ENCODE data around the gene IFNAR1.
"Not testable (repeated sequence)": the region's sequence is repeated elsewhere in the genome, so short reads cannot be mapped to it uniquely, and the experiment has no call there.

IFNAR1 gene

DNA sequence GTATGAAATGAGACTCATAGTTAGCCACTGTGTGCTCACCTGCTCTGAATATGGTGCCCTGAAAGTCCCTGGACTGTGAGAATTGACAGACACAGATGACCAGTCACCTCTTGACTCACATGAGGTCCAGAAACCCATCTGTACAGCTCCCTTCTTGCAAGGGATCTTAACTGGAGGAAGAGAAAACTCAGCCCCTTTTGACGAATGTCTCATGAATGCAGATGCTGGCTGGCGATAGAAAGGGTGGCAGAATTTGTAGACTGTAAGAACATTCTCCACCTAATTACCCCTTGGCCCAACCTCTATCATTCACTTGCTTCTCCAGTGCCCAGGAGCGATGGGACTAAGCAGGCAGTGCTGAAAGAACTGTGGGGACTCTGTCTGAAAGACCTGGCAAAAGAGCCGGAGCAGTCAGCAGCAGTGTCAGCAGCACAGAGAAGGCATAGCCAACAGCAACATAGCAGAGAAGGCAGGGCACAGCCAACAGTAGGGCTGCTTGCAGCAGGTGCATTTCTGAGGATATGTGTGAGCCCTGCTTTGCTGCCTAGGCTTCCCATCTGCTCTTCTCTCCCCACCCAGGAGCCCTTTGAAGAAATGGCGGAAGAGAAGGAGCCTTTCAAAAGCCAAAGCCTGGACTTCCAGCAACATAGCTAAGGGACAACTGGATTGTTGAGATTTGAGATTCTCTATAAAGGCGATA lies 52.6 kb downstream of the IFNAR1 start:
- DNase-seq (ENCODE audit: low read depth) = no peak

DNA sequence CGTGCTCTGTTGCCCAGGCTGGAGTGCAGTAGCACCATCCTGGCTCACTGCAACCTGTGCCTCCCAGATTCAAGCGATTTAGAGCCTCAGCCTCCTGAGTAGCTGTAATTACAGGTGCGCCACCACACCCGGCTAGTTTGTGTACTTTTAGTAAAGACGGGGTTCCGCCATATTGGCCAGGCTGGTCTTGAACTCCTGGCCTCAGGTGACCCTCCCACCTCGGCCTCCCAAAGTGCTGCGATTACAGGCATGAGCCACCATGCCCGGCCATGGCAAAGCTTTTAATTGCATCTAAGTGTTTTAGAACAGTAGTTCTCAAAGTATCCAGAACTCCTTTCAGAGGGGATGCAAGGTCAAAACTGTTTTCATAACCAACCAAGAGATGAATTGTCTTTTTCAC lies 53.3 kb downstream of the IFNAR1 start:
- no peak for DNase-seq (ENCODE audit: low read depth)

DNA sequence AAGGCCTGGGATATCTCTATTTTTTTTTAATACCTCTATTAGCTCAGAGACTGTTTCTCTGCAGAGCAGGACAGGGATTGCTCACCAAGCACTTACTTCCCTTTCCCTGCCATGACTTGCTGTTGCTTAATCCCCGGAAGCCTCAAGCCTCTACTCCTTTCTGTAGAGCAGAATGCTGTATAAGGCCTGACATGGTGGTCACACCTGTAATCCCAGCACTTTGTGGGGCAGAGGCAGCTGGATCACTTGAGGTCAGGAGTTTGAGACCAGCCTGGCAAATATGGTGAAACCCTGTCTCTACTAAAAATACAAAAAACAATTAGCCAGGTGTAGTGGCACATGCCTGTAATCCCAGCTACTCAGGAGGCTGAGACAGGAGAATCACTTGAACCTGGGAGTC lies 55.2 kb downstream of the IFNAR1 start:
- not testable (repeated sequence) for DNase-seq (ENCODE audit: low read depth)

DNA sequence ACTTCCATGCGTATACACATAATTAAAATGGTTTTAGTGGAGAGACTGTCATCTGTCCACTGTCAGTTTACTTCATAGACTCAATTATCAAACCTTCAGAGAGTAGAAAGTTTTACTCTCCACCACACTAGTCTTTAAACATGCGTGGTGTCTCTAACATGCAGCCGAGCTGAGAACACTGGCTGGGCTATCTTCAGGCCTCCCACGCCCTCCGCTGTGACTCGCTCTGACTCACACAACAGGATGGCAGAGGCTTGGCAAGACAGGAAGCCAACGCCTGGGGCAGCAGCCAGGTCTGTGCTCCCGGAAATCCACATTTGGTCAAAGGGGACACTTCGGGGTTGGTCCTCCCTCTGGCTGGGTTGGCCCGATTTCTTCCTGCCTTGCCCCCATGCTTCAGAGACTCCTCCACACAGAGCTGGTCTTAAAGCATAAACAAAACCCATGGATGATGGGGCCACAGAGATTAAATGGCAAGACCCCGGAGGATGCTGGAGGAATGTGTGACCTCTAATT lies 55.8 kb downstream of the IFNAR1 start:
- DNase-seq (ENCODE audit: low read depth) = peak; percentile 82

DNA sequence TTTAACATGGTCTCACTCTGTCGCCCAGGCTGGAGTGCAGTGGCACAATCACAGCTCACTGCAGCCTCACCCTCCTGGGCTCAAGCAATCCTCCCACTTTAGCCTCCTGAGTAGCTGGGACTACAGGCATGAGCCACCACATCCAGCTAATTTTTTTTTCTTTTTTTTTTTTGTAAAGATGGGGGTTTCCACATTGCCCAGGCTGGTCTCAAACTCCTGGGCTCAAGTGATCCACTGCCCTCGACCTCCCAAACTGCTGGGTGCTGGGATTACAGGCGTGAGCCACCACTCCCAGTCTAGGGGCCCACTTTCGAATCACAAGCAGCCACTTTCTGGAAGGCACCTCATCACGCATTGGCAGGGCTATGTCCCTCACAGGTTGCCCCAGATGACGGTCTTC lies 56.6 kb downstream of the IFNAR1 start:
- not testable (repeated sequence) for DNase-seq (ENCODE audit: low read depth)

DNA sequence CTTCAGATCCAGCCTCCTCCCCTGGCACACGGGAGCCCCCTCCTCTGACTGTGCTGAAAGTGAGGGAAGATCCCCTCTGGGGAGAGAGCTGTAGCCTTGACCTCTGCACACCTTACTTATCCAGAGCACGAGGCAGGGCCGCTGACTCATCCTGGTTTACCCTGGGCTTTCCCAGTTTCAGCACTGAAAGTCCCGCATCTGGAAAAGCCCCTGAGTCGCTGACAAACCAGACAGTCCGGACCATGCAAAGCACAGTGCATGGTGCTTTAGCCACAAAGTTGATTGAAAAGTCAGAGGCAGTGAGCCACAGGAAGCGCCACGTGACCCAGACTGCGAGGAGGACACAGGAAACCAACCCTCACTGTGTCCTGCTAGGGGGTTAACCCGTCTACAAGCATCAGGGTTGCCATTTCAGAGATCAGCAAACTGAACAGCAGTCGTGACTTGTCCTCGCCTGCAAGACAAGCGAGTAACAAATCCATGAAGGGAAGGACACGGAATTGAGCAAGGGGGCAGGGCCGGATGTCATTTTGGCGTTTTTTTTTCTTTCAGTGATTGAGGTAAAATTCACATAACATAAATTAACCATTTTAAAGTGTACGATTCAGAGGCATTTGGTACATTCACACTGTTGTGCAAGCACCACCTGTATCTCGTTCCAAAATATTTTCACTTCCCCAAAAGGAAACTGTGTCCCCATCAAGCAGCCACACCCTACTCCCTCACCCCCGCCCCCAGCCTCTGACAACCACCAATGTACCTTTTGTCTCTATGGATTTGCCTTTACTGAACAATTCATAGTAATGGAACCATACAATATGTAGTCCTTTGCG lies 58.5 kb downstream of the IFNAR1 start:
- no peak for DNase-seq (ENCODE audit: low read depth)

DNA sequence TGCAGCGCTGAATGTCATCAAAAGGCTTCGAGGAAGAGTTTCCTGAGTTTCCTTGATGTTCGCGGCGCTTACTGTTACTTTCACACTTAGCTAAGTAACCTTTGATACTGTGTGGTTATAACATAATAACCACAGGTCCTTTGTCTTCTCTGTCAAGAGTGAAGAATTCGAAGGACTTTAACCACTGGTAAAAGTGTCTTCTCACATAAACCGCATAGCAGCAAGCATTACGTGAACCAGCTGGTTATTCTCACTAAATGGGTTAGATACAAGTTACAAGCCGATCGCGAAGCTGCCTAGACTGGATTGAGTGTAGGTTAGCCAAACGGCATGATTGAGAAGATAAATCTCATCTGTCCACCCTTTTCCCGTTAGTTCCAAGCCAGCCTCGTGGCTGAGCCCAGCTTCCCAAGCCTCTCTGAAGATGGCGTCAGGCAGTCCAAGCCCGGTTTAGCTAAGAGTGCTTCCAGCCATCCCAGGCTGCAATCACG lies 60.1 kb downstream of the IFNAR1 start:
- no peak for DNase-seq (ENCODE audit: low read depth)

DNA sequence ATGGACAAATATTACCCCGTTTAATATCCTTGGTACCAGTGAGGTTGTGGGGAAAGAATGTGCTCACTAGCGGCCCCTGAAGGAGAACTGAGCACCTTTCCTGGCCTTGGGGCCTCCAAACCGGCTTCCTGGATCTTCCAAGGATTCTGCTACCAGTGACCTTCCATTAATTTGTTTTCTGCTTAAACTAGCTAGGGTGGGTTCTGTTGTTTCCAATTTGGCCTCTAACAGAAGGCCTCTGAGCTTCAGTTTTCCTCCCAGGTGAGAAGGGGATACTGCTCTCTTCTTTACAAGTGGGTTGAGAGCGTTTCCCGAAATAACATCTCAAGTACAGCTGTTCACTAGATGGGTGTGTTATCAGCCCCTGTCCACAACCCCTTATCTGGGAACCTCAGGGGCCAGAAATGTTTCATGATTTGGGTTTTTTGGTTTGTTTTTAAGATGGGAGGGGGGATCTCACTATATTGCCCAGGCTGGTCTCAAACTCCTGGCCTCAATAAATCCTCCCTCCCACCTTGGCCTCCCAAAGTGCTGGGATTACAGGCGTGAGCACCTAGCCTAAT lies 61.5 kb downstream of the IFNAR1 start:
- DNase-seq (ENCODE audit: low read depth) = no peak

DNA sequence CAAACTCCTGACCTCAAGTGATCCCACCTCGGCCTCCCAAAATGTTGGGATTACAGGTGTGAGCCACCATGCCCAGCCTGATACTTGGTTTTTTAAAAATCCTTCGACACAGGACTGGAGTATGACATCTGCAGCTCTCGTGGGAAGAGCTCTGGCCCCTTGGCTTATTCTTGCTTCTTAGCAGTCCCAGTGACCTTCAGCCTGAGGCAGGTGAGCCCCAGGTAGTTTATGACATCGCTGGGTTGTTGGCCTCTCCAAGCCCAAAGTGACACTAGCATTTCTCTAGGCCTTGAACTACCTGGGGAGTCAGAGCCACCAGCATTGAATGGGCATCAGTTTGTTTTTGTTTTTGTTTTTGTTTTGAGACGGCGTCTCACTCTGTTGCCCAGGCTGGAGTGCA lies 62.5 kb downstream of the IFNAR1 start:
- no peak for DNase-seq (ENCODE audit: low read depth)

DNA sequence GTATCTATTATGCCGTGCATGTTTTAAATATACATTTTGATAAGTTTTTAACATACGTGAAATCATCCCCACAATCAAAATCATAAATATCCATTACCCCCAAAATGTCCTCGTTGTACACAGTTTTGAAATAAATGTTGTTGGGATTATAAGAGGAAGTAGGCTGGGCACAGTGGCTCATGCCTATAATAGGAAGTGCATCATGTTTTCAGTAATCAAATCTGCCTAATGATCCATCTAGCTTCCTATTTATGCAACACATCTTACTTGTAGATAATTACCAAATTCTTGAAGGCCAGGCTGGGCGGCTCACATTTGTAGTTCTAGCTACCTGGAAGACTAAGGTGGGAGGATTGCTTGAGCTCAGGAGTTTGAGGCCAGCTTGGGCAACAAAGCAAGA lies 63.4 kb downstream of the IFNAR1 start:
- DNase-seq (ENCODE audit: low read depth) = no peak

DNA sequence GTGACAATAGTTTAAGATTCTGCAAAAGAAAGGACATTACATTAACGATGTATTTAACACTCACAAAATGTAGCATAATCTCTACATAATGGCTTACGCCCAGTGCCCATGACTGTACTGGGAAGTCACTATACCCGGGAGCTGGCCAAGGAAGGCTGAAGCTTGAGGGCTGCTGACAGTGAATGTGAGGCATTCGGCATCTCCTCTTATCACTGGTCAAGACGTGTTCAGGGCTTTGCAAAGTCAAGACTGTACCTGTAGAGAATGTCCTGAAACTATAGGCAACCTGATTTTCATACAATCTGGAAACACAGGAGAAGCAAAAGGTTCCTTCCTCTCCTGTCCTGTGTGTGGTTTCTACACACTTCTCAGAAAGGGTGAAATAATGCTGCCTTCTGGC lies 65.7 kb downstream of the IFNAR1 start:
- DNase-seq (ENCODE audit: low read depth) = no peak

DNA sequence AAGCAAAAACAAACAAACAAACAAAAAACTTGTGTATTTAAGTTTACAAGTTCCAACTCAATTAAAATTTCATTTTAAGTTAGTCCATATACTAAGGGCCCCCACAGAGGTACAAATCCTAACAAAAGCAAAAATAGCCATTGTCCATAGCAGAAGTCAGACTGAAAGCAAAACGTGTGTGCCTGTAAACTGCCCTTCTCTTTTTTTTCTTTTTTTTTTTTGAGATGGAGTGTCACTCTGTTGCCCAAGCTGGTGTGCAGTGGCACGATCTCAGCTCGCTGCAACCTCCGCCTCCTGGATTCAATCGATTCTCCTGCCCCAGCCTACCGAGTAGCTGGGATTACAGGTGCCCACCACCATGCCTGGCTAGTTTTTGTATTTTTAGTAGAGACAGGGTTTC lies 66.9 kb downstream of the IFNAR1 start:
- no peak for DNase-seq (ENCODE audit: low read depth)

DNA sequence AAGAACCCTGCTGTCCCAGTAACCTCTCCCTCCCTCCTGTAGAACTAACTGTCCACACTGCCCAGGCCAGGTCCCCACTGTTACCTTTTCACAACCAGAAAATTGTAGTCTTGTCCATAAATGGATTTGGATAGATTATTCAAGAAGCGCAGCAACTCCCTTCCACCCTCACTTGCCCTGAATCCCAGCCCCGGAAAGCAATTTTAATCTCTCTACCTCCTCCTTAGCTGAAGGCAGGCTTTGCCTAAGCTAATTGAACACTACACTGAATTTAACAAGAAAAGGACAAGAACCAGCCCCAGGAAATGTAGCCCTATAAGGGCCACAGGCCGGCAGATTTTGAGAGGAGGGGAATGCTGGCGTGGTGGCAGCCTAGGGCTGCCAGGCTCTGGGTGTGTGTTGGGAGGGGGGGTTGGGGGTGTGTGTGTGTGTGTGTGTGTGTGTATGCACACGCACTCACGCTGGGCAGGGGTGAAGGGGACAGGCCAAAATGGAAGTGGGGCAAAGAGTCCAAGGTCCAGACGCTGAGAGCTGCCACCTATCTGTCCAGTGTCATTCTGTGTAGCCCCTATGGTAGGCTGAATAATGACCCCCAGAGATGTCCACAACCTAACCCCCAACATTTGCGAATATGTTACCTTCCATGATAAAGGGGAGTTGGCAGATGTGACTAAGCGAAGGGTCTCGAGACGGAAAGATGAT lies 67.7 kb downstream of the IFNAR1 start:
- DNase-seq (ENCODE audit: low read depth) = no peak

DNA sequence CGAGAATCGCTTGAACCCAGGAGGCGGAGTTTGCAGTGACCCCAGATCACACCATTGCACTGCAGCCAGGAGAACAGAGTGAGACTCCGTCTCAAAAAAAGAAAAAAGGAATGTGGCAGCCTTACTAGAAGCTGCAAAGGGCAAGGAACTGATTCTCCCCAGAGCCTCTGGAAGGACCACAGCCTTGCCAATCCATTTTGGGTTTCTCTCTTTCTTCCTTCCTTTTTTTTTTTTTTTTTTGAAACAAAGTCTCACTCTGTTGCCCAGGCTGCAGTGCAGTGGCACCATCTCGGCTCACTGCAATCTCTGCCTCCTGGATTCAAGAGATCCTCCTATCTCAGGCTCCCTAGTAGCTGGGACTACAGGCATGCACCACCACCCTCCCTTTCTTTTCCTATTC lies 68.6 kb downstream of the IFNAR1 start:
- DNase-seq (ENCODE audit: low read depth) = no peak

DNA sequence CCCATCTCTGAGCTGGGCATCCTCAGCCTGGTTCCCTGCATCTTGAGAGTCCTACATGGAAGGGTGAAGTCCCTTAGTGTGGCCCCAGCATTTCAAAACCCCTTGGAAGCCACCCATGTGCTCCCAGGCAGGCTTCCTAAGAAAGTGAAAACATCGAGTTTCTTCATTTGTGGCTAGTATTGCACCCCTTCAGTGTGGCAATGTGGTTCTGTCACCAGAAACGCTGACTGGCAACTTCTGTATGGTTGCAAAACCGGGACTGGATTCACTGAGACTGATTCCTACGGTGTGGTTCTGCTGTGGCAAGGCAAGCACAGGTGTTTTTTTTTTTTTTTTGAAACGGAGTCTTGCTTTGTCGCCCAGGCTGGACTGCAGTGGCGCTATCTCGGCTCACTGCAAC lies 69.5 kb downstream of the IFNAR1 start:
- DNase-seq (ENCODE audit: low read depth) = no peak

DNA sequence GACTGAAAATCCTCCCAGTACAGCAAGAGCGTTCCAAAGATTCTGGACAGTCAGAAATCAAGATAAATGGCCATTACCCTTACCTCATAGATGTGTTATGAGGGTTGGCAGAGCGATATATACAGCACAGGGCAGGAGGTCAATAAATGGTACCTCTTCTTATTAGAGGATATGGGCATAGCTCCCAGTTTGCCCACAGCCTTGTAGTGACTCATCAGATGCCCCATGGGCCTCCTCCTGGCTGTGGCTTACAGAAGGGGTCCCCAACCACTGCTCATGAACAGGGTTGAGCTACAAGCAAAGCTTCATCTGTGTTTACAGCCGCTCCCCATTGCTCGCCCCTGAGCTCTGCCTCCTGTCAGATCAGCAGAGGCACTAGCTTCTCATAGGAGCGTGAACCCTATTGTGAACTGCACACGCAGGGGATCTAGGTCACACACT lies 71.1 kb downstream of the IFNAR1 start:
- DNase-seq (ENCODE audit: low read depth) = no peak

DNA sequence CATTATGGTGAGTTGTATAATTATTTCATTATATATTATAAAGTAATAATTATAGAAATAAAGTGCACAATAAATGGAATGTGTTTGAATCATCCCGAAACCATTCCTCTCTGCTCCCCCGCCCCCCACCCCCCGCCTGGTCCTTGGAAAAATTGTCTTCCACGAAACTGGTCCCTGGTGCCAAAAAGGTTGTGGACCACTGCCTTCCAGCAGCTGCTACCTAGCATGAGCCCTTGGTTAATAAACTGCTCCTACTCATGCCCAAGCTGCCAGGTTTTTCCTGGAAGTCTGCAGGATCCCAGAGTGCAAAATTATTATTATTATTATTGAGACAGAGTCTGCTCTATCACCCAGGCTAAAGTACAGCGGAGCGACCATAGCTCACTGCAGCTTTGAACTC lies 71.7 kb downstream of the IFNAR1 start:
- DNase-seq (ENCODE audit: low read depth) = no peak

DNA sequence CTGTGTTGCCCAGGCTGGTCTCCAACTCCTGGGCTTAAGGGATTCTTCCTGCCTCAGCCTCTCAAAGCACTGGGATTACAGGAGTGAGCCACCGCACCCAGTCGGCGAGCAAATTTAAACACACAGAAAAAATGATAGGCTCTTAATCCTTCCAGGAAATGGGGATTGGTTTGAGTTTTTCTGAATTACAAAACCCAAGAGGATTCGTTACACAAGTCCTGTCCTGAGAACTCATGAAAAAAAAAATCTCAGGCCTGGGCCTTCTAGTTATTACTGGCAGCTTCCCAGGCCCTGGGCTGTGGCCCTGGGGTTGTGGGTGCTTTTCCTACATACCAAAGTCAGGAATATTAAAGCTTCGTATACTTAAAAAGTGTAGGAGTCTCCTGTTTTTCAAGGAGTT lies 72.2 kb downstream of the IFNAR1 start:
- DNase-seq (ENCODE audit: low read depth) = peak; percentile 54

DNA sequence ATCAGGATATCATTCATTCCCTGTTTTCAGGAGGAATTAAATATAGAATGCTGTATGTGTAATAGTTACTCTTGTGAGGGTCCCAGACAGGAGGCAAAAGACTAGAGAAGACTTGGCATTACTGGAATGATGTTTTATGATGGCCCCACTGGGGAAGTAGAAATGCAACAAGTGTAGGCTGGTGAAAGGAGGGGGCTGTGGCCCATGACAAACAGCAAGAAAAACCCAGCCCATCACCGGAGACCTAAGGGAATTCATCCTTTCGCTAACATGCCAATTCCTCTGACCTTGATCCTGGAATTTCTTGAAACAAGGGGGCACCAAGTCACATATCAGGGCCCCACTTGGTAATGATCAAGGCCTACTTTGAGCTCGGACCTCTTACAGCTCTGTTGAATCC lies 72.9 kb downstream of the IFNAR1 start:
- DNase-seq (ENCODE audit: low read depth) = no peak

DNA sequence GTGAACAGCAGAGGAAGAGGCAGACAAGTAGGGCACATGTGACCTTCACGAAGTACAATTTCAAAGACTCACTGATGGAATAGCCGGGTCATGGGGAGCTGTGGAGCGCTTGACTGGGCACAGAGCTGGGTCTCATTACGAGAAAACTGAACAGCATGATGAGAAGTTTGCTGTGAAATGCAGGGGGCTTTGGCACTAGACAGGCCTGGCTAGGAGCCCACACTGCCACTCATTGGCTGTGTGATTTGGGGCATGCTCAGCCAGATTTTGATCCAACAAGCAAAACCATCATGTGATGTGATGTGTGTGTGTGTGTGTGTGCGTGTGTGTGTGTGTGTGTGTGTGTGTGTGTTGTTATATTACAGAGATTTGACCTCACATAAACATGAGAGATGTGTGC lies 73.6 kb downstream of the IFNAR1 start:
- no peak for DNase-seq (ENCODE audit: low read depth)

DNA sequence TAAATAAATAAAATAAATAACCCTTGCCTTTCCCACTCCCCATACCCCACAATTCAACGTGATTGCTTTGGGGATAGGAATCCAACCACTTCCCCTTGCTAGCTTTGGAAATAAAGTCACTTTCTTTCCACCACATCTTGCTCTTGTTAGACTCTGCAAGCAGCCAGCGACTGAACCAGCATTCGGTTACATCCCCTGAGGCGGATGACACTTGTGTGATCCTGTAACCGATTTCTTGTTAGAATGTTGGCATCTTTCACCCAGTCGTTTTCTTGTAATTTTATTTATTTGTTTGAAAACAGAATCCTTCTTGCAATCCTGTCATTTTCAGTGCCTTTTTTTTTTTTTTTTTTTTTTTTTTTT lies 76.8 kb downstream of the IFNAR1 start:
- peak; percentile 47 for DNase-seq (ENCODE audit: low read depth)
